ENCODE data around the gene RELL2.

- TF ChIP-seq CTCF (IDR thresholded peaks at IDR 0.05; ENCODE audit: poor library complexity) = no peak
- TF ChIP-seq EZH2 (IDR thresholded peaks at IDR 0.05; ENCODE audit: borderline replicate concordance) = no peak
These were observed 3.9 kb downstream of the RELL2 start for GRCh38 chr5:141640698-141641097.

All from hepatocyte (in vitro differentiated cells).